Measurements from ENCODE around the gene MAU2. TPM values are rescaled to one million over a fixed set of nuclear protein-coding genes. Genes with fewer than 3 reads are reported as not detected.
A peak's percentile ranks its signal among the peaks of the same experiment; 100 is the strongest.

MAU2 gene
- total RNA-seq, 1 experiment from 2014 or later = 48.4 TPM

GRCh38 chr19:19274146-19274545 lies 46.5 kb upstream of the MAU2 start:
- H3K27me3 Mint-ChIP-seq (ENCODE audit: low read depth) = peaks cover 28% of the 10 kb centered on the region
- peaks cover 7% of the 10 kb centered on the region for H3K23me2 ChIP-seq (ENCODE audit: insufficient read length, low read depth, low read length, poor library complexity, severe bottlenecking)
- H2BK15ac ChIP-seq (ENCODE audit: low read depth, low read length) = no peak overlapping the region
- H2BK12ac ChIP-seq (ENCODE audit: insufficient read length, low read depth, low read length) = no peak overlapping the region
- no peak overlapping the region for H2BK120ac ChIP-seq (ENCODE audit: low read depth, low read length, poor library complexity, severe bottlenecking)
- H3K9me3 ChIP-seq (ENCODE audit: control insufficient read depth, low read depth, low read length) = no peaks in the 10 kb centered on the region
- no peaks in the 10 kb centered on the region for H3K79me1 ChIP-seq (ENCODE audit: insufficient read depth, low read depth, low read length, poor library complexity, severe bottlenecking)
- no peak overlapping the region for H2BK20ac ChIP-seq (ENCODE audit: low read depth, low read length, poor library complexity, severe bottlenecking)
- no peak overlapping the region for H2BK5ac ChIP-seq (ENCODE audit: insufficient read length, low read length)
- H3K23ac ChIP-seq (ENCODE audit: insufficient read length, low read depth, low read length) = no peak overlapping the region
- H3K79me2 ChIP-seq (ENCODE audit: insufficient read depth, low read length) = no peaks in the 10 kb centered on the region
- no peak overlapping the region for H3K14ac ChIP-seq (ENCODE audit: insufficient read depth, low read length)
- TF ChIP-seq, protein P1, sequence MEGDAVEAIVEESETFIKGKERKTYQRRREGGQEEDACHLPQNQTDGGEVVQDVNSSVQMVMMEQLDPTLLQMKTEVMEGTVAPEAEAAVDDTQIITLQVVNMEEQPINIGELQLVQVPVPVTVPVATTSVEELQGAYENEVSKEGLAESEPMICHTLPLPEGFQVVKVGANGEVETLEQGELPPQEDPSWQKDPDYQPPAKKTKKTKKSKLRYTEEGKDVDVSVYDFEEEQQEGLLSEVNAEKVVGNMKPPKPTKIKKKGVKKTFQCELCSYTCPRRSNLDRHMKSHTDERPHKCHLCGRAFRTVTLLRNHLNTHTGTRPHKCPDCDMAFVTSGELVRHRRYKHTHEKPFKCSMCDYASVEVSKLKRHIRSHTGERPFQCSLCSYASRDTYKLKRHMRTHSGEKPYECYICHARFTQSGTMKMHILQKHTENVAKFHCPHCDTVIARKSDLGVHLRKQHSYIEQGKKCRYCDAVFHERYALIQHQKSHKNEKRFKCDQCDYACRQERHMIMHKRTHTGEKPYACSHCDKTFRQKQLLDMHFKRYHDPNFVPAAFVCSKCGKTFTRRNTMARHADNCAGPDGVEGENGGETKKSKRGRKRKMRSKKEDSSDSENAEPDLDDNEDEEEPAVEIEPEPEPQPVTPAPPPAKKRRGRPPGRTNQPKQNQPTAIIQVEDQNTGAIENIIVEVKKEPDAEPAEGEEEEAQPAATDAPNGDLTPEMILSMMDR (conservative IDR thresholded peaks at IDR 0.05) = no peak
- H2AFZ ChIP-seq (ENCODE audit: low read length) = no peak overlapping the region
- no peaks in the 10 kb centered on the region for H3K9me3 Mint-ChIP-seq
- H3K18ac ChIP-seq (ENCODE audit: insufficient read length, low read depth, low read length) = no peak overlapping the region
- no peak overlapping the region for H3K27ac ChIP-seq (ENCODE audit: insufficient read length, low read depth, low read length)
- H4K91ac ChIP-seq (ENCODE audit: insufficient read length, low read depth, low read length) = no peak overlapping the region
- H4K20me1 ChIP-seq (ENCODE audit: control insufficient read depth, insufficient read depth, insufficient read length) = no peaks in the 10 kb centered on the region
- peaks cover 4 to 29% (median 20%) of the 10 kb centered on the region in 3 experiments; a peak in 6 of 7 replicates for H3K36me3 Mint-ChIP-seq (ENCODE audit: insufficient read depth in 1 of 3, low read depth in 3 of 3)
- H3T11ph ChIP-seq (ENCODE audit: low read length) = no peak overlapping the region
- no peak overlapping the region for H3K56ac ChIP-seq (ENCODE audit: insufficient read length, low read depth, low read length)
- no peak overlapping the region for H3K4me2 ChIP-seq (ENCODE audit: insufficient read depth, insufficient read length, low read length)
- no CpG with 5 or more reads among the region's 8 CpGs for WGBS (ENCODE audit: extremely low coverage, insufficient read length, low lambda C conversion rate)
- peaks cover 2% of the 10 kb centered on the region; the same call in 1 of the 2 replicates for H3K27me3 ChIP-seq (ENCODE audit: insufficient read depth, low read length)
- no peak overlapping the region for H2AK5ac ChIP-seq (ENCODE audit: insufficient read length, low read length)
- H3K27ac Mint-ChIP-seq = peak overlapping the region in 1 of 3 experiments; percentile 37; a peak in 1 of 7 replicates
- no peak overlapping the region for H4K8ac ChIP-seq (replicated peaks; ENCODE audit: insufficient read length, low read depth, low read length)
- no peak for DNase-seq
- peak overlapping the region; percentile 69 to 86; a peak in 3 of 5 replicates for H3K4me3 Mint-ChIP-seq
- no peak overlapping the region for H3K9ac ChIP-seq (ENCODE audit: extremely low read depth, insufficient read length, low read length)
- peaks cover 10 to 16% of the 10 kb centered on the region in 2 experiments for H3K4me1 Mint-ChIP-seq
- no peak overlapping the region for H3K4ac ChIP-seq (ENCODE audit: low read depth, low read length)
- H3K4me1 ChIP-seq (ENCODE audit: insufficient read depth, low read length) = no peaks in the 10 kb centered on the region; the same call in 1 of the 2 replicates
- no peak overlapping the region for H4K5ac ChIP-seq (ENCODE audit: insufficient read length, low read depth, low read length)

All from H9 (cell line).